Right lobe of liver (tissue), 4 donors: ENCODE measurements around the gene SLC27A2.

Source experiments
- POLR2A ChIP-seq: fragments of 450-650 bp; IDR thresholded peaks from one replicate; pipeline ENCODE4 v1.6.1; 2017; ENCODE audit warnings: antibody characterized with exemption, mild to moderate bottlenecking
- TF ChIP-seq, protein P1 (sequence below), 4 donors: fragments of 200-600 bp in 3 of 4; fragments of 450-650 bp in 1 of 4; IDR thresholded peaks; one replicate each; pipeline versions ENCODE4 v1.5.1 to v1.8.0; 2016 to 2022; ENCODE audit warnings: antibody characterized with exemption in 4 of 4, mild to moderate bottlenecking in 2 of 4
- donor health status: DM: no; HTN: no; CAD: no.
- donor health status: DM: no; HTN: no; CAD: no.
- donor health status: DM: no; HTN: yes; CAD: no.

DNA sequence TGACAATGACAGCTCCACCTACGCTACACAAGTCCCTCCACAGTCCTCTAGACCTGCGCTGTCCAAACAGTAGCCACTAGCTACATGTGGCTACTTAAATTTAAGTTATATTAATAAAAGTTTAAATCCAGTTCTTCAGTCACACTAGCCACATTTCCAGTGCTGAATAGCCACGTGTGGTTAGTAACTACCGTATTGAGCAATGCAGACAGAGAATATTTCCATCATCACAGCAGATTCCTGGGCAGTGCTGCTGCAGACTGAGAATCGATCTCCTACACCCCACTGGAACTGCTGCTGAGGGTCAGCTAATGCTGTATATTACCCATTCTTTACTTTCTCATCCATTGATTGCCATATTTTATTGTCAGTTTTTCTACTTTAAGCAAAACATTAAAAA, 42.6 kb downstream of the SLC27A2 start:
- TF ChIP-seq, protein P1, sequence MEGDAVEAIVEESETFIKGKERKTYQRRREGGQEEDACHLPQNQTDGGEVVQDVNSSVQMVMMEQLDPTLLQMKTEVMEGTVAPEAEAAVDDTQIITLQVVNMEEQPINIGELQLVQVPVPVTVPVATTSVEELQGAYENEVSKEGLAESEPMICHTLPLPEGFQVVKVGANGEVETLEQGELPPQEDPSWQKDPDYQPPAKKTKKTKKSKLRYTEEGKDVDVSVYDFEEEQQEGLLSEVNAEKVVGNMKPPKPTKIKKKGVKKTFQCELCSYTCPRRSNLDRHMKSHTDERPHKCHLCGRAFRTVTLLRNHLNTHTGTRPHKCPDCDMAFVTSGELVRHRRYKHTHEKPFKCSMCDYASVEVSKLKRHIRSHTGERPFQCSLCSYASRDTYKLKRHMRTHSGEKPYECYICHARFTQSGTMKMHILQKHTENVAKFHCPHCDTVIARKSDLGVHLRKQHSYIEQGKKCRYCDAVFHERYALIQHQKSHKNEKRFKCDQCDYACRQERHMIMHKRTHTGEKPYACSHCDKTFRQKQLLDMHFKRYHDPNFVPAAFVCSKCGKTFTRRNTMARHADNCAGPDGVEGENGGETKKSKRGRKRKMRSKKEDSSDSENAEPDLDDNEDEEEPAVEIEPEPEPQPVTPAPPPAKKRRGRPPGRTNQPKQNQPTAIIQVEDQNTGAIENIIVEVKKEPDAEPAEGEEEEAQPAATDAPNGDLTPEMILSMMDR (IDR thresholded peaks at IDR 0.05), result no peak
- TF ChIP-seq POLR2A, result no peak
